Measurements from ENCODE around the gene PTTG1IP.
A peak's percentile ranks its signal among the peaks of the same experiment; 100 is the strongest.

PTTG1IP gene

DNA sequence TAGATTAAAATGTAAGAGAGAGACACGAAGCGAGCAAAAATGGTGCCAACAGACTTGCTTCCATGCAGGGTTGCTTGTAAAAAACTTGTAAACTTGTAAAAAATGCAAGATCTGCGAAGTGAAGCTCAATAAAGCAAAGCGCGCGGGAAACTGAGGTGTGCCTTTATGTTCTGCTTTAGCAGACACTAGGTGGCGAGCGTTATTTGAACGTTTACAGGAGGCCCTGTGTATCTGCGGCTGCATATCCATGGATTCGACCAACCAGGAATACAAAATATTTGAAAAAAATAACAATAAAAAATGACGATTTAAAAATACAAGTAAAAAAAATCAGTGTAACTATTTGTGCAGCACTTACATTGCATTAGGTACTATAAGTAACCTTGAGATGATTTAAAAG is 73.4 kb downstream of the PTTG1IP start:
- DNase-seq = peak; percentile 48

DNA sequence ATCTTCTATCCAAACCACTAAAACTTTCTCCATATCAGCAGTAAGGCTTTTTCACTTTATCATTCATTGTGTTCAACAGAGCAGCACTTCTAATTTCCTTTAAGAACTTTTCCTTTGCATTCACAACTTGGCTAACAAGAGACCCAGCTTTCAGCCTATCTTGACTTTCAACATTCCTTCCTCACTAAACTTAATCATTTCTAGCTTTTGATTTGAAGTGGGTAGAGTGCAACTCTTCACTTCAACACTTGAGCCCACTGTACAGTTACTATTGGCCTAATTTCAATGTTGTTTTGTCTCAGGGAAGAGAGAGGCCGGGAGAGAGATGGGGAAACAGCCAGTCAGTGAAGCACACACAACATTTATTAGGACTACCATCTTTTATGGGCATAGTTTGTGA is 73.8 kb downstream of the PTTG1IP start:
- DNase-seq = no peak

Data from fibroblast of skin of abdomen (primary cell).